IMR-90 (cell line): ENCODE results near the gene ZNF595. TPM values are rescaled to one million over a fixed set of nuclear protein-coding genes. Genes with fewer than 3 reads are reported as not detected.

Experiments
- ATAC-seq: fragments of 200-7000 bp; cut with Tn5 transposase; 2 replicates; pipeline ENCODE4 v1.9.1; 2020; ENCODE audit warnings: low read depth, mild to moderate bottlenecking, moderate library complexity
- BruUV-seq: library from RNA; stranded (reverse); fragments of 400-500 nt; replicated peaks from 2 replicates; lab custom pipeline; 2021; lab: Mats Ljungman, UMichigan
- CTCF ChIA-PET: fragments of 300-600 bp; formaldehyde crosslinking; extraction: SDS; loops from one replicate; lab custom pipeline; 2021; ENCODE audit warnings: antibody characterized with exemption; lab: Yijun Ruan, JAX
- POLR2A ChIA-PET: fragments of 300-600 bp; sonication (Branson Sonifier 250); formaldehyde crosslinking; loops from one replicate; lab custom pipeline; 2022; ENCODE audit warnings: antibody characterized with exemption; ENCODE audit not compliant: unreplicated experiment; lab: Charles Lee
- DNase-seq: peaks from one replicate; pipeline ENCODE4 v3.0.0; 2013
- H2AFZ ChIP-seq: replicated peaks from 2 replicates; pipeline ENCODE3; 2013; ENCODE audit warnings: low read length, mild to moderate bottlenecking; ENCODE audit not compliant: poor library complexity
- H2AK5ac ChIP-seq: 2 replicates; pipeline ENCODE4 v1.6.1; 2013; ENCODE audit warnings: low read depth, low read length, inconsistent platforms
- H2AK9ac ChIP-seq: replicated peaks from 2 replicates; pipeline ENCODE3; 2013; ENCODE audit warnings: mild to moderate bottlenecking, low read depth, low read length, moderate library complexity; ENCODE audit not compliant: poor library complexity
- H2BK120ac ChIP-seq: 2 replicates; pipeline ENCODE4 v1.6.1; 2013; ENCODE audit warnings: low read depth, low read length, inconsistent platforms
- H2BK15ac ChIP-seq: 3 replicates; pipeline ENCODE4 v1.6.1; 2013; ENCODE audit warnings: low read depth, low read length, inconsistent platforms
- H2BK20ac ChIP-seq: 2 replicates; pipeline ENCODE4 v1.6.1; 2013; ENCODE audit warnings: low read depth, mild to moderate bottlenecking, inconsistent platforms, low read length, moderate library complexity
- H2BK5ac ChIP-seq: 2 replicates; pipeline ENCODE4 v1.6.1; 2013; ENCODE audit warnings: mild to moderate bottlenecking, low read depth, low read length, inconsistent platforms; ENCODE audit not compliant: poor library complexity, severe bottlenecking
- H3K14ac ChIP-seq: replicated peaks from 2 replicates; pipeline ENCODE4 v1.6.1; 2013; ENCODE audit warnings: low read depth, low read length, inconsistent platforms
- H3K18ac ChIP-seq: 2 replicates; pipeline ENCODE4 v1.6.1; 2013; ENCODE audit warnings: low read depth, low read length, control low read depth
- H3K23ac ChIP-seq: 2 replicates; pipeline ENCODE4 v1.6.1; 2013; ENCODE audit warnings: low read depth, low read length, inconsistent platforms
- H3K27ac ChIP-seq: 2 replicates; pipeline ENCODE4 v1.5.1; 2013; ENCODE audit warnings: mild to moderate bottlenecking, control low read depth, low read length; ENCODE audit not compliant: insufficient read depth
- H3K27me3 ChIP-seq: 2 replicates; pipeline ENCODE4 v1.6.1; 2013; ENCODE audit warnings: low read length; ENCODE audit not compliant: control insufficient read depth, insufficient read depth
- H3K36me3 ChIP-seq: 2 replicates; pipeline ENCODE4 v1.6.1; 2013; ENCODE audit warnings: low read length, mixed read lengths; ENCODE audit not compliant: control insufficient read depth, insufficient read depth
- H3K4ac ChIP-seq: 2 replicates; pipeline ENCODE4 v1.6.1; 2013; ENCODE audit warnings: low read depth, low read length, inconsistent platforms
- H3K4me1 ChIP-seq: 2 replicates; pipeline ENCODE4 v1.6.1; 2013; ENCODE audit warnings: low read length, mixed read lengths; ENCODE audit not compliant: control insufficient read depth, insufficient read depth
- H3K4me2 ChIP-seq: 2 replicates; pipeline ENCODE4 v1.6.1; 2013; ENCODE audit warnings: low read depth, mild to moderate bottlenecking, control low read depth, low read length, moderate library complexity
- H3K4me3 ChIP-seq: 2 replicates; pipeline ENCODE4 v1.5.1; 2013; ENCODE audit warnings: low read depth, mild to moderate bottlenecking, control low read depth, low read length, moderate library complexity; ENCODE audit not compliant: insufficient read depth
- H3K56ac ChIP-seq: 2 replicates; pipeline ENCODE4 v1.6.1; 2013; ENCODE audit warnings: low read length, inconsistent platforms; ENCODE audit not compliant: insufficient read depth; ENCODE audit errors: extremely low read depth
- H3K79me1 ChIP-seq, 2 experiments: 2 replicates each; pipeline ENCODE4 v1.6.1; 2013; ENCODE audit warnings: low read length in 2 of 2, inconsistent platforms in 1 of 2, low read depth in 1 of 2
- H3K9ac ChIP-seq: 2 replicates; pipeline ENCODE4 v1.6.1; 2013; ENCODE audit warnings: low read depth, low read length, control low read depth
- H3K9me1 ChIP-seq: 2 replicates; pipeline ENCODE4 v1.6.1; 2013; ENCODE audit warnings: low read length, inconsistent platforms; ENCODE audit not compliant: insufficient read depth
- H3K9me3 ChIP-seq: 2 replicates; pipeline ENCODE4 v1.6.1; 2013; ENCODE audit warnings: low read length; ENCODE audit not compliant: control insufficient read depth, insufficient read depth
- H4K20me1 ChIP-seq: 2 replicates; pipeline ENCODE4 v1.6.1; 2013; ENCODE audit warnings: low read length, inconsistent platforms; ENCODE audit not compliant: insufficient read depth
- H4K5ac ChIP-seq: 2 replicates; pipeline ENCODE4 v1.6.1; 2013; ENCODE audit warnings: mild to moderate bottlenecking, low read depth, low read length, control low read depth
- H4K8ac ChIP-seq, 2 experiments: 2 replicates each; pipeline ENCODE4 v1.6.1; 2013; ENCODE audit warnings: low read depth in 2 of 2, low read length in 2 of 2, control low read depth in 1 of 2, inconsistent platforms in 1 of 2
- H4K91ac ChIP-seq: 2 replicates; pipeline ENCODE4 v1.6.1; 2013; ENCODE audit warnings: low read depth, low read length, inconsistent platforms; ENCODE audit not compliant: insufficient read depth
- BHLHE40 ChIP-seq: fragments of 150-350 bp; IDR thresholded peaks from 2 replicates; pipeline ENCODE4 v1.6.1; 2016; ENCODE audit warnings: mild to moderate bottlenecking, low read depth, low read length
- CEBPB ChIP-seq: IDR thresholded peaks from 2 replicates; pipeline ENCODE4 v1.6.1; 2012; ENCODE audit warnings: low read depth, low read length, improper control_type of control experiment
- FOS ChIP-seq: fragments of 150-350 bp; IDR thresholded peaks from 2 replicates; pipeline ENCODE4 v1.6.1; 2016; ENCODE audit warnings: low read depth, low read length
- MAZ ChIP-seq: IDR thresholded peaks from 2 replicates; pipeline ENCODE4 v1.6.1; 2012; ENCODE audit warnings: low read depth, mild to moderate bottlenecking, low read length, improper control_type of control experiment, moderate library complexity, borderline replicate concordance
- RCOR1 ChIP-seq: IDR thresholded peaks from 2 replicates; pipeline ENCODE4 v1.6.1; 2012; ENCODE audit warnings: mild to moderate bottlenecking, low read length, improper control_type of control experiment; ENCODE audit not compliant: insufficient replicate concordance
- RFX5 ChIP-seq: IDR thresholded peaks from 2 replicates; pipeline ENCODE4 v1.8.0; 2012; ENCODE audit warnings: low read depth, mild to moderate bottlenecking, low read length, moderate library complexity
- WGBS, 2 experiments: methylation state at CpG; one replicate each; pipeline versions ENCODE4 v1.1.5 to v1.1.7; 2013; ENCODE audit warnings: missing lambda C conversion rate in 2 of 2; ENCODE audit not compliant: insufficient read length in 1 of 2; ENCODE audit errors: extremely low coverage in 2 of 2; 5-methylcytosine and 5-hydroxymethylcytosine counted together
- dilution Hi-C: fragments of 300-500 bp; cut with HindIII; formaldehyde crosslinking; loops from one replicate; pipeline ENCODE4 v1.14.3; 2018; ENCODE audit warnings: low sequenced_read_pairs; ENCODE audit not compliant: unreplicated experiment
- in situ Hi-C: fragments of 300-500 bp; cut with MboI; formaldehyde crosslinking; loops from 3 replicates; pipeline ENCODE4 v1.14.3; 2019; ENCODE audit warnings: low sequenced_read_pairs, inconsistent platforms, mixed read lengths
- intact Hi-C: fragments of 100-400 bp; cut with micrococcal nuclease; formaldehyde crosslinking; loops from 2 replicates; pipeline ENCODE4 v1.10.0; 2022
- polyA plus RNA-seq, 3 experiments: library from polyadenylated mRNA; depleted of rRNA; stranded (reverse); fragments of >200 nt; gene quantifications; 2 replicates each; pipeline ENCODE4 v1.2.3, GENCODE V29; 2012; ENCODE audit warnings: low replicate concordance in 1 of 3
- total RNA-seq: library from RNA; depleted of rRNA; stranded (reverse); fragments of >200 nt; gene quantifications from 2 replicates; pipeline ENCODE4 v1.2.3, GENCODE V29; 2012

Gene ZNF595
- total and polyA plus RNA-seq, 2 of the 4 experiments (the other 2 are of a cell fraction) = 1.9 to 6.8 TPM

DNA sequence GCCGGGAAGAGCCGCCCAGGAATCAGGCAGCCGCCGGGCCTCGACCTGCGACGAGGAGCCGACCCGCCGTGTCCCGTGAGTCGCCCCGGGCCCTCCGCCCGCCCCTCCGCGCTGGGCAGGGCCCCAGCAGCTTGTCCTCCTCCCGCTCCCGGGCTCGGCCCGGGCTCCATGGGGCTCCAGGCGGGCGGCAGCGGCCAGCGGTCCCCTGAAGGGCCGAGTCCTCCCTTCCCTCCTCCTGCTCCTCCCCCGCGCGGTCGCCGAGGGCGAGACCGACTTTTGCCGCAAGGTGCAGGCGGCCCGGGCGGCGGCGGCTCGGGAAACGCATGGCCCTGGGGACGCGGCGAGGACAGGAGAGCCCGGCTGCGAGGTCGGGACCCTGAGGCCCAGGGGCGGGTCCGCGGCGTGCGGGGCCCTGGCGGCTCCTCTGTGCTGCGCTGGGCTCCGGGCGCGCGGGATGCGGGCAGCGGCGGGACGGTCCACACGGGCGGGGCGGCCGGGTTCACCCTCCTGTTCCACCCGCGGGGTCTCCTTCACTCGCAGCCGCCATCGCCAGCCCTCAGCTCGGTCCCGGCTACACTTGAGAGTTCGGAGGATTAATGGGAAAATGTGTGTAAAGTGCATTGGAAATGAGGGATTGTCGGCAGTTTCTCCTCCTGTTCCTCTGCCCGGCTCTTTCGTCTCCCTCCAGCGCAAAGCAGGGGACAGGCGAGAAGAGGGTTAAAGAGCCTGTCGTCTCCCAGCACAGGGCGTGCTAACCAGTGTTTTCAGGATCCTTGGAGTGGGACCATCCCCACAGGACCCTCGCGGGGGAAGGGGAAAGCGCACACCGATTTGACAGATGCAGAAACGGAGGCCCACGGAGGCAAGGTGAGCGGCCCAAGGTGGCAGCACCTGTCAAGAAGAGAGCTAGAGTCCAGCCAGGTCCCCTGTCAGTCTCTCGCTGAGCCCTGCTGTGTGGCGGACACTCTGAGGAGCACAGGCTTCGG, 54.6 kb downstream of the ZNF595 start:
- DNase-seq (no peak), ATAC-seq (no peak)
- Histone ChIP-seq H2AFZ (peak overlapping the region; percentile 33), H3K56ac (no peak overlapping the region), H2BK15ac (no peak overlapping the region), H2BK120ac (no peak overlapping the region), H3K4ac (no peak overlapping the region), H3K4me3 (no peak overlapping the region), H2BK5ac (no peak overlapping the region), H3K9me3 (peaks cover 50% of the 10 kb centered on the region), H3K4me1 (no peaks in the 10 kb centered on the region), H4K91ac (no peak overlapping the region), H3K14ac (no peak overlapping the region), H2AK5ac (no peak overlapping the region), H3K9me1 (no peaks in the 10 kb centered on the region), H3K9ac (no peak overlapping the region), H2AK9ac (no peak overlapping the region), H4K5ac (no peak overlapping the region), H3K27me3 (peaks cover 18% of the 10 kb centered on the region), H2BK20ac (no peak overlapping the region), H4K20me1 (no peaks in the 10 kb centered on the region), H4K8ac (no peak overlapping the region), H3K23ac (no peak overlapping the region), H3K79me1 (no peaks in the 10 kb centered on the region), H3K18ac (no peak overlapping the region), H3K27ac (no peak overlapping the region), H3K36me3 (no peaks in the 10 kb centered on the region), H3K4me2 (no peak overlapping the region)
- TF ChIP-seq BHLHE40 (no peak), MAZ (no peak), CEBPB (no peak), RFX5 (no peak), FOS (no peak), RCOR1 (no peak)
- intact Hi-C loops = no loop called here
- ChIA-PET CTCF (no interaction called here), POLR2A (no interaction called here)
- in situ Hi-C loops = no loop called here
- 20% methylated on average over 23 of the region's 91 CpGs; no CpG with 5 or more reads in 1 of the 2 experiments for WGBS, 2 experiments
- no TSS peak for BruUV-seq
- dilution Hi-C loops = no loop called here
